HepG2 (cell line): ENCODE measurements around the gene EXTL2. TPM values are rescaled to one million over a fixed set of nuclear protein-coding genes. Genes with fewer than 3 reads are reported as not detected.

ENCODE experiments used
- AGO2 ChIP-seq: fragments of 200-400 bp; formaldehyde crosslinking; optimal IDR thresholded peaks from 2 replicates; pipeline ENCODE3; 2017; ENCODE audit warnings: mild to moderate bottlenecking, low read depth, low read length, moderate library complexity
- ASH2L ChIP-seq: fragments of 300-600, 200-600 bp; sonication (generic); IDR thresholded peaks from 2 replicates; pipeline ENCODE4 v1.7.0; 2017; ENCODE audit warnings: low read depth, mild to moderate bottlenecking, moderate library complexity, mixed read lengths, low read length; ENCODE audit not compliant: insufficient read length
- ATF7 ChIP-seq, 2 experiments: fragments of 450-650 bp in 1 of 2; sonication (generic) in 1 of 2; formaldehyde crosslinking in 1 of 2; IDR thresholded peaks; 2 replicates each; pipeline versions ENCODE4 v1.4.0 to v1.6.1; 2016 to 2020; ENCODE audit warnings: antibody characterized with exemption in 1 of 2, mild to moderate bottlenecking in 1 of 2, missing genetic modification reagents in 1 of 2
- CBX2 ChIP-seq, 2 experiments: fragments of 200-600 bp in 1 of 2; sonication (generic); formaldehyde crosslinking in 1 of 2; IDR thresholded peaks; 2 replicates each; pipeline versions ENCODE4 v1.7.0 to v1.8.1; 2018 to 2022; ENCODE audit warnings: low read depth in 2 of 2, low read length in 1 of 2, mild to moderate bottlenecking in 1 of 2, missing genetic modification reagents in 1 of 2
- CHCHD3 ChIP-seq: sonication (generic); formaldehyde crosslinking; IDR thresholded peaks from 2 replicates; pipeline ENCODE4 v1.8.0; 2022; ENCODE audit warnings: mild to moderate bottlenecking, missing genetic modification reagents, moderate library complexity
- ELF4 ChIP-seq: sonication (generic); formaldehyde crosslinking; IDR thresholded peaks from 2 replicates; pipeline ENCODE4 v1.5.0; 2020; ENCODE audit warnings: missing genetic modification reagents, mild to moderate bottlenecking, moderate library complexity, borderline replicate concordance
- FOXA1 ChIP-seq, 2 experiments: fragments of 450-650 bp in 1 of 2; sonication (generic) in 1 of 2; formaldehyde crosslinking in 1 of 2; IDR thresholded peaks; 2 replicates each; pipeline versions ENCODE4 v1.4.0 to v1.6.1; 2016 to 2020; ENCODE audit warnings: missing genetic modification reagents in 1 of 2
- FOXJ3 ChIP-seq: sonication (generic); formaldehyde crosslinking; IDR thresholded peaks from 2 replicates; pipeline ENCODE4 v1.4.0; 2020; ENCODE audit warnings: missing genetic modification reagents, mild to moderate bottlenecking, borderline replicate concordance
- GATAD1 ChIP-seq: IDR thresholded peaks from 2 replicates; pipeline ENCODE4 v1.6.1; 2016; ENCODE audit warnings: missing genetic modification reagents, missing compliant biosample characterization
- HIVEP1 ChIP-seq: sonication (generic); formaldehyde crosslinking; IDR thresholded peaks from 2 replicates; pipeline ENCODE4 v1.4.0; 2020; ENCODE audit warnings: mild to moderate bottlenecking, missing genetic modification reagents
- HMG20A ChIP-seq: IDR thresholded peaks from 2 replicates; pipeline ENCODE4 v1.6.1; 2016; ENCODE audit warnings: borderline replicate concordance
- HOXA5 ChIP-seq: sonication (generic); formaldehyde crosslinking; IDR thresholded peaks from 2 replicates; pipeline ENCODE4 v1.4.0; 2020; ENCODE audit warnings: missing genetic modification reagents
- KDM5A ChIP-seq: fragments of 200-600 bp; sonication (generic); IDR thresholded peaks from 2 replicates; pipeline ENCODE4 v1.7.0; 2018; ENCODE audit warnings: antibody characterized with exemption, mild to moderate bottlenecking, low read length, borderline replicate concordance
- KMT2B ChIP-seq: IDR thresholded peaks from 2 replicates; pipeline ENCODE4 v1.6.1; 2016; ENCODE audit warnings: missing genetic modification reagents, missing compliant biosample characterization
- MIER3 ChIP-seq: IDR thresholded peaks from 2 replicates; pipeline ENCODE4 v1.6.1; 2016; ENCODE audit warnings: missing compliant biosample characterization, borderline replicate concordance
- MYC ChIP-seq: sonication (generic); formaldehyde crosslinking; IDR thresholded peaks from 2 replicates; pipeline ENCODE4 v1.9.0; 2021; ENCODE audit warnings: missing genetic modification reagents, borderline replicate concordance
- NCOA1 ChIP-seq: sonication (generic); formaldehyde crosslinking; IDR thresholded peaks from 2 replicates; pipeline ENCODE4 v1.9.0; 2021; ENCODE audit warnings: missing genetic modification reagents
- NFYB ChIP-seq: sonication (generic); formaldehyde crosslinking; IDR thresholded peaks from 2 replicates; pipeline ENCODE4 v1.4.0; 2020; ENCODE audit warnings: missing genetic modification reagents
- NR2F2 ChIP-seq: IDR thresholded peaks from 2 replicates; pipeline ENCODE4 v1.6.1; 2012; ENCODE audit warnings: low read depth, inconsistent platforms, borderline replicate concordance
- TARDBP ChIP-seq: sonication (generic); formaldehyde crosslinking; IDR thresholded peaks from 2 replicates; pipeline ENCODE4 v1.8.0; 2022; ENCODE audit warnings: mild to moderate bottlenecking, missing genetic modification reagents
- ZBTB3 ChIP-seq: sonication (generic); formaldehyde crosslinking; IDR thresholded peaks from 2 replicates; pipeline ENCODE4 v1.4.0; 2020; ENCODE audit warnings: low read depth, mild to moderate bottlenecking, moderate library complexity, missing genetic modification reagents, borderline replicate concordance
- ZFAT ChIP-seq: sonication (generic); formaldehyde crosslinking; conservative IDR thresholded peaks from 2 replicates; pipeline ENCODE4 v1.8.1; 2023; ENCODE audit warnings: missing genetic modification reagents, inconsistent platforms
- ZFP82 ChIP-seq: sonication (generic); formaldehyde crosslinking; IDR thresholded peaks from 2 replicates; pipeline ENCODE4 v1.5.1; 2020; ENCODE audit warnings: mild to moderate bottlenecking, missing genetic modification reagents, borderline replicate concordance
- ZNF101 ChIP-seq: sonication (generic); formaldehyde crosslinking; IDR thresholded peaks from 2 replicates; pipeline ENCODE4 v1.4.0; 2020; ENCODE audit warnings: mild to moderate bottlenecking, low read depth, missing genetic modification reagents, borderline replicate concordance
- ZNF546 ChIP-seq: sonication (generic); formaldehyde crosslinking; conservative IDR thresholded peaks from 2 replicates; pipeline ENCODE4 v1.8.1; 2023; ENCODE audit warnings: mild to moderate bottlenecking, missing genetic modification reagents
- ZNF607 ChIP-seq: sonication (generic); formaldehyde crosslinking; IDR thresholded peaks from 2 replicates; pipeline ENCODE4 v1.5.1; 2020; ENCODE audit warnings: missing genetic modification reagents, mild to moderate bottlenecking, borderline replicate concordance
- ZNF761 ChIP-seq: sonication (generic); formaldehyde crosslinking; conservative IDR thresholded peaks from 2 replicates; pipeline ENCODE4 v1.4.0; 2020; ENCODE audit warnings: mild to moderate bottlenecking, missing genetic modification reagents
- ZSCAN21 ChIP-seq: sonication (generic); formaldehyde crosslinking; IDR thresholded peaks from 2 replicates; pipeline ENCODE4 v1.8.0; 2022; ENCODE audit warnings: mild to moderate bottlenecking, missing genetic modification reagents, moderate library complexity, borderline replicate concordance
- polyA plus RNA-seq, 8 experiments: library from polyadenylated mRNA; depleted of rRNA in 3 of 8; stranded (reverse) in 7 of 8; unstranded in 1 of 8; fragments of >200 nt; fragmentation: Illumina TruSeq in 4 of 8; extraction: Trizol in 4 of 8; gene quantifications; 2 replicates each; pipeline versions ENCODE4 v1.2.1 to v1.2.3, GENCODE V29; 2011 to 2016; ENCODE audit warnings: low read depth in 4 of 8, missing spikeins in 1 of 8, mixed read lengths in 1 of 8; ENCODE audit not compliant: insufficient read depth in 1 of 8
- total RNA-seq, 5 experiments: library from RNA; depleted of rRNA; stranded (reverse); fragments of >200 nt; fragmentation: Illumina TruSeq; extraction: Trizol; gene quantifications; 2 replicates each; pipeline ENCODE4 v1.2.3, GENCODE V29; 2016; ENCODE audit warnings: low read depth in 1 of 5
- TF ChIP-seq, protein P1 (sequence below): sonication (generic); formaldehyde crosslinking; conservative IDR thresholded peaks from 2 replicates; pipeline ENCODE4 v1.4.0; 2020; ENCODE audit warnings: missing genetic modification reagents

Gene EXTL2
- total and polyA plus RNA-seq, 2 of the 13 experiments (the other 11 are each of a cell fraction or from before 2014, with no cell fraction given): 22.0 to 23.5 TPM

DNA sequence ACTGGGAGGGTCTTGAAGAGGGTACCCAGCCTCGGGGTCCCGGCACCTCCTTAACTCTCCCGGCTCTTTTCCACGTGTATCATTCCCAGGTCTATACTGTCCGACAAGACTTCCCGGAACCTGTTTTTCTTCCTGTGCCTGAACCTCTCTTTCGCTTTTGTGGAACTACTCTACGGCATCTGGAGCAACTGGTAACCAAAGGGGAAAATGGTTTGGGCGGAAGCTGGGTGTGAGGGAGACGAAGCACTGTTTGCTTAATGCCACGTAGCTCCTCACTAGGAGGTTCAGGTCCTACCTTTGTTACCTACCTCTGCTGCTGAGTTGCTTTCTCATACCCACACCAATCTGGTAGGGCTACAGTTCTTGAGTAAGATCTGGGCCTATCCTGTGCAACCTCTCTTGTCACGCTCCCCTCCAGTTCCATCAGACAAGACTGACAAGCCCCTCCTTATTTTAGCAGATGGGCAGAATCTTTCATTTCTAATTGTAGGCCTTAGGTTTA, 1.9 kb upstream of the EXTL2 start (continued):
- no peak for TF ChIP-seq HMG20A (CRISPR knock-in tag)
- TF ChIP-seq GATAD1: peak; percentile 41; the same call in 1 of the 2 replicates
- no peak for TF ChIP-seq ZFP82 (CRISPR knock-in tag)
- TF ChIP-seq HOXA5: 0 out of 2 replicates have a peak, but pooled peaks have one; percentile 10
- no peak for TF ChIP-seq ELF4
- TF ChIP-seq ZSCAN21 (CRISPR knock-in tag): no peak
- 0 out of 2 replicates have a peak, but pooled peaks have one; percentile 40 for TF ChIP-seq ZBTB3 (CRISPR knock-in tag)
- TF ChIP-seq, protein P1, sequence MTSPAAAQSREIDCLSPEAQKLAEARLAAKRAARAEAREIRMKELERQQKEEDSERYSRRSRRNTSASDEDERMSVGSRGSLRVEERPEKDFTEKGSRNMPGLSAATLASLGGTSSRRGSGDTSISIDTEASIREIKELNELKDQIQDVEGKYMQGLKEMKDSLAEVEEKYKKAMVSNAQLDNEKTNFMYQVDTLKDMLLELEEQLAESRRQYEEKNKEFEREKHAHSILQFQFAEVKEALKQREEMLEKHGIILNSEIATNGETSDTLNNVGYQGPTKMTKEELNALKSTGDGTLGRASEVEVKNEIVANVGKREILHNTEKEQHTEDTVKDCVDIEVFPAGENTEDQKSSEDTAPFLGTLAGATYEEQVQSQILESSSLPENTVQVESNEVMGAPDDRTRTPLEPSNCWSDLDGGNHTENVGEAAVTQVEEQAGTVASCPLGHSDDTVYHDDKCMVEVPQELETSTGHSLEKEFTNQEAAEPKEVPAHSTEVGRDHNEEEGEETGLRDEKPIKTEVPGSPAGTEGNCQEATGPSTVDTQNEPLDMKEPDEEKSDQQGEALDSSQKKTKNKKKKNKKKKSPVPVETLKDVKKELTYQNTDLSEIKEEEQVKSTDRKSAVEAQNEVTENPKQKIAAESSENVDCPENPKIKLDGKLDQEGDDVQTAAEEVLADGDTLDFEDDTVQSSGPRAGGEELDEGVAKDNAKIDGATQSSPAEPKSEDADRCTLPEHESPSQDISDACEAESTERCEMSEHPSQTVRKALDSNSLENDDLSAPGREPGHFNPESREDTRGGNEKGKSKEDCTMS: no peak
- no peak for TF ChIP-seq FOXJ3 (CRISPR knock-in tag)
- TF ChIP-seq ZNF101: no peak
- no peak for TF ChIP-seq CBX2 (IDR thresholded peaks at IDR 0.05; ENCODE audit: low read depth, low read length)
- no peak for TF ChIP-seq CBX2 (CRISPR knock-in tag; IDR thresholded peaks at IDR 0.05; ENCODE audit: low read depth)
- peak; percentile 10; the same call in 1 of the 2 replicates for TF ChIP-seq KMT2B (CRISPR knock-in tag)
- TF ChIP-seq NCOA1: no peak
- TF ChIP-seq ZNF607 (CRISPR knock-in tag): peak; percentile 1; the same call in 1 of the 2 replicates
- TF ChIP-seq ZFAT (CRISPR knock-in tag): no peak
- 0 out of 2 replicates have a peak, but pooled peaks have one; percentile 5 for TF ChIP-seq MYC (CRISPR knock-in tag)
- TF ChIP-seq HIVEP1 (CRISPR knock-in tag): 0 out of 2 replicates have a peak, but pooled peaks have one; percentile 2
- no peak for TF ChIP-seq NR2F2
- peak; percentile 15 for TF ChIP-seq ASH2L
- TF ChIP-seq ZNF546 (CRISPR knock-in tag): 0 out of 2 replicates have a peak, but pooled peaks have one; percentile 11
- no peak for TF ChIP-seq FOXA1 (IDR thresholded peaks at IDR 0.05)
- peak; percentile 37; the same call in 1 of the 2 replicates for TF ChIP-seq FOXA1 (CRISPR knock-in tag; IDR thresholded peaks at IDR 0.05)
- TF ChIP-seq NFYB (CRISPR knock-in tag): 0 out of 2 replicates have a peak, but pooled peaks have one; percentile 13
- no peak for TF ChIP-seq ATF7 (IDR thresholded peaks at IDR 0.05)
- TF ChIP-seq ATF7 (CRISPR knock-in tag; IDR thresholded peaks at IDR 0.05): no peak
- no peak for TF ChIP-seq CHCHD3
- TF ChIP-seq ZNF761 (CRISPR knock-in tag): peak; percentile 81; the same call in 1 of the 2 replicates
- TF ChIP-seq MIER3 (CRISPR knock-in tag): no peak
- 0 out of 2 replicates have a peak, but pooled peaks have one; percentile 7 for TF ChIP-seq KDM5A
- no peak for TF ChIP-seq AGO2
- TF ChIP-seq TARDBP (CRISPR knock-in tag): peak; percentile 28; the same call in 1 of the 2 replicates
